Ishikawa (cell line): Measurements from ENCODE around the gene TP73.

ENCODE experiments used
- YY1 ChIP-seq: IDR thresholded peaks from 2 replicates; pipeline ENCODE4 v1.6.1; 2012; ENCODE audit warnings: low read depth
- TF ChIP-seq, protein P1 (sequence below): IDR thresholded peaks from 2 replicates; pipeline ENCODE4 v1.6.1; 2012; ENCODE audit warnings: low read depth, mild to moderate bottlenecking

DNA sequence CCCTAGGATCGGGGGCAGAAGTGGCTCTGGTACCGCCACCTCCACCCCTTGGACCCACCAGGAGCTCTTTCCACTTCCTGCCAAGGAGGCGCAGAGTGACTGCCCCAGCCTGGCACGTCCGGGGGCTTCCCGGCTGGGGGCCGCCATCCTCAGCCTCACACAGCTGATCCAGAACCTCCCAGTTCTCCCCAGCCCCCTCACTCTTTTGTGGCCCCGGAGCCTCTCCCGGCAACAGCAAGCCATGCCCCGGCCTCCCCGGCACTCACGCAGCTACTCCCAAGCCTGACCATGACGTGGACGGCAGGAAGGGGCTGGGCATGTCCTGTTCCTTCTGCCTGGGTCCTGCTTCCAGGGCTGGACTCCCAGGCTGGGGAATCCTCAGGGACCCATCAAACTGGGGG is 17.1 kb downstream of the TP73 start:
- TF ChIP-seq, protein P1, sequence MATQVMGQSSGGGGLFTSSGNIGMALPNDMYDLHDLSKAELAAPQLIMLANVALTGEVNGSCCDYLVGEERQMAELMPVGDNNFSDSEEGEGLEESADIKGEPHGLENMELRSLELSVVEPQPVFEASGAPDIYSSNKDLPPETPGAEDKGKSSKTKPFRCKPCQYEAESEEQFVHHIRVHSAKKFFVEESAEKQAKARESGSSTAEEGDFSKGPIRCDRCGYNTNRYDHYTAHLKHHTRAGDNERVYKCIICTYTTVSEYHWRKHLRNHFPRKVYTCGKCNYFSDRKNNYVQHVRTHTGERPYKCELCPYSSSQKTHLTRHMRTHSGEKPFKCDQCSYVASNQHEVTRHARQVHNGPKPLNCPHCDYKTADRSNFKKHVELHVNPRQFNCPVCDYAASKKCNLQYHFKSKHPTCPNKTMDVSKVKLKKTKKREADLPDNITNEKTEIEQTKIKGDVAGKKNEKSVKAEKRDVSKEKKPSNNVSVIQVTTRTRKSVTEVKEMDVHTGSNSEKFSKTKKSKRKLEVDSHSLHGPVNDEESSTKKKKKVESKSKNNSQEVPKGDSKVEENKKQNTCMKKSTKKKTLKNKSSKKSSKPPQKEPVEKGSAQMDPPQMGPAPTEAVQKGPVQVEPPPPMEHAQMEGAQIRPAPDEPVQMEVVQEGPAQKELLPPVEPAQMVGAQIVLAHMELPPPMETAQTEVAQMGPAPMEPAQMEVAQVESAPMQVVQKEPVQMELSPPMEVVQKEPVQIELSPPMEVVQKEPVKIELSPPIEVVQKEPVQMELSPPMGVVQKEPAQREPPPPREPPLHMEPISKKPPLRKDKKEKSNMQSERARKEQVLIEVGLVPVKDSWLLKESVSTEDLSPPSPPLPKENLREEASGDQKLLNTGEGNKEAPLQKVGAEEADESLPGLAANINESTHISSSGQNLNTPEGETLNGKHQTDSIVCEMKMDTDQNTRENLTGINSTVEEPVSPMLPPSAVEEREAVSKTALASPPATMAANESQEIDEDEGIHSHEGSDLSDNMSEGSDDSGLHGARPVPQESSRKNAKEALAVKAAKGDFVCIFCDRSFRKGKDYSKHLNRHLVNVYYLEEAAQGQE: no peak
- no peak for TF ChIP-seq YY1
